Measurements from ENCODE around the gene WDCP.
A peak's percentile ranks its signal among the peaks of the same experiment; 100 is the strongest.

Gene WDCP

DNA sequence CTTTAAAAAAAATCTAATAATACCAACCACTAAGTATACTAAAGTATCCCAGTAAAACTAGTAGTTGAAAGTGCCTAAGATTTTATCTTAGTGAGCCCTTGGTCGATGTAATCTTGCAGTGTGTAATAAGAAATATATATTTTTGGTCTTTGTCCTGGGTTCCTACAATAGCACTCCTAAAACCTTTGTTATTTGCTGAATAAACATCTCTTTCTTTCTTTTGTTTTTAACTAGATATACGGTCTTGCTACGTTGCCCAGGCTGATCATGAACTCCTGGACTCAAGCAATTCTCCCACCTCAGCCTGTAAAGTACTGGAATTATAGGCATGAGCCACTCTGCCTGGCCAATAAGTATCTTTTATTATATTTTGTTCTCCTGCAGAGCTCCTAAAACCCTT lies 39.8 kb upstream of the WDCP start:
- Histone ChIP-seq H3K79me2 (ENCODE audit: low read length) (no peaks in the 10 kb centered on the region), H2AFZ (ENCODE audit: low read length) (no peak overlapping the region), H3K9ac (ENCODE audit: low read length) (no peak overlapping the region), H3K4me3 (ENCODE audit: low read length) (no peak overlapping the region), H4K20me1 (ENCODE audit: insufficient read depth, low read length) (no peaks in the 10 kb centered on the region), H3K4me2 (ENCODE audit: low read depth, low read length) (no peak overlapping the region), H3K9me3 (replicated peaks; ENCODE audit: insufficient read depth, low read length) (no peaks in the 10 kb centered on the region), H3F3A (ENCODE audit: insufficient read depth, low read length) (peaks cover 18% of the 10 kb centered on the region; the same call in 1 of the 2 replicates), H3K36me3 (replicated peaks; ENCODE audit: insufficient read depth, low read length) (no peaks in the 10 kb centered on the region), H3K27ac (ENCODE audit: low read length) (no peak overlapping the region), H3K27me3 (replicated peaks; ENCODE audit: insufficient read depth, low read length) (no peaks in the 10 kb centered on the region), H3K4me1 (ENCODE audit: low read length) (peaks cover 9% of the 10 kb centered on the region; the same call in 1 of the 2 replicates), H3K9me2 (replicated peaks; ENCODE audit: insufficient read depth, low read length) (no peaks in the 10 kb centered on the region)
- DNase-seq: no peak
- no peak for TF ChIP-seq EZH2phosphoT487 (IDR thresholded peaks at IDR 0.05; ENCODE audit: low read length)
- no peak for TF ChIP-seq EZH2 (optimal IDR thresholded peaks at IDR 0.05; ENCODE audit: low read depth, low read length)
- no peak for TF ChIP-seq CTCF (IDR thresholded peaks at IDR 0.05; ENCODE audit: low read length)

GRCh38 chr2:24086241-24086640 lies 39.0 kb upstream of the WDCP start:
- Histone ChIP-seq H3K36me3 (replicated peaks; ENCODE audit: insufficient read depth, low read length) (no peaks in the 10 kb centered on the region), H3K4me3 (ENCODE audit: low read length) (no peak overlapping the region), H3K27me3 (replicated peaks; ENCODE audit: insufficient read depth, low read length) (no peaks in the 10 kb centered on the region), H3K4me1 (ENCODE audit: low read length) (peaks cover 9% of the 10 kb centered on the region; the same call in 1 of the 2 replicates), H3F3A (ENCODE audit: insufficient read depth, low read length) (peaks cover 18% of the 10 kb centered on the region; the same call in 1 of the 2 replicates), H3K4me2 (ENCODE audit: low read depth, low read length) (no peak overlapping the region), H4K20me1 (ENCODE audit: insufficient read depth, low read length) (no peaks in the 10 kb centered on the region), H3K9me3 (replicated peaks; ENCODE audit: insufficient read depth, low read length) (no peaks in the 10 kb centered on the region), H3K27ac (ENCODE audit: low read length) (no peak overlapping the region), H2AFZ (ENCODE audit: low read length) (no peak overlapping the region), H3K9me2 (replicated peaks; ENCODE audit: insufficient read depth, low read length) (no peaks in the 10 kb centered on the region), H3K79me2 (ENCODE audit: low read length) (no peaks in the 10 kb centered on the region), H3K9ac (ENCODE audit: low read length) (no peak overlapping the region)
- TF ChIP-seq EZH2phosphoT487 (IDR thresholded peaks at IDR 0.05; ENCODE audit: low read length): no peak
- no peak for TF ChIP-seq CTCF (IDR thresholded peaks at IDR 0.05; ENCODE audit: low read length)
- TF ChIP-seq EZH2 (optimal IDR thresholded peaks at IDR 0.05; ENCODE audit: low read depth, low read length): no peak
- no peak for DNase-seq

GRCh38 chr2:24085200-24085489 lies 38.0 kb upstream of the WDCP start:
- Histone ChIP-seq H3K9ac (ENCODE audit: low read length) (peak overlapping the region; percentile 69; the same call in 1 of the 2 replicates), H3K27me3 (replicated peaks; ENCODE audit: insufficient read depth, low read length) (no peaks in the 10 kb centered on the region), H3K36me3 (replicated peaks; ENCODE audit: insufficient read depth, low read length) (no peaks in the 10 kb centered on the region), H3F3A (ENCODE audit: insufficient read depth, low read length) (peaks cover 18% of the 10 kb centered on the region; the same call in 1 of the 2 replicates), H3K4me2 (ENCODE audit: low read depth, low read length) (peak overlapping the region; percentile 81), H4K20me1 (ENCODE audit: insufficient read depth, low read length) (no peaks in the 10 kb centered on the region), H3K27ac (ENCODE audit: low read length) (peak overlapping the region; percentile 70; the same call in 1 of the 2 replicates), H3K9me3 (replicated peaks; ENCODE audit: insufficient read depth, low read length) (no peaks in the 10 kb centered on the region), H3K4me3 (ENCODE audit: low read length) (peak overlapping the region; percentile 89), H2AFZ (ENCODE audit: low read length) (peak overlapping the region; percentile 95), H3K9me2 (replicated peaks; ENCODE audit: insufficient read depth, low read length) (no peaks in the 10 kb centered on the region), H3K79me2 (ENCODE audit: low read length) (no peaks in the 10 kb centered on the region), H3K4me1 (ENCODE audit: low read length) (peaks cover 9% of the 10 kb centered on the region; the same call in 1 of the 2 replicates)
- DNase-seq: no peak
- TF ChIP-seq EZH2 (optimal IDR thresholded peaks at IDR 0.05; ENCODE audit: low read depth, low read length): no peak
- no peak for TF ChIP-seq EZH2phosphoT487 (IDR thresholded peaks at IDR 0.05; ENCODE audit: low read length)
- no peak for TF ChIP-seq CTCF (IDR thresholded peaks at IDR 0.05; ENCODE audit: low read length)

Measured in MM.1S (cell line).